ENCODE measurements around the gene ERVW-1.
"Not testable (repeated sequence)": the region's sequence is repeated elsewhere in the genome, so short reads cannot be mapped to it uniquely, and the experiment has no call there.

The ERVW-1 gene

DNA sequence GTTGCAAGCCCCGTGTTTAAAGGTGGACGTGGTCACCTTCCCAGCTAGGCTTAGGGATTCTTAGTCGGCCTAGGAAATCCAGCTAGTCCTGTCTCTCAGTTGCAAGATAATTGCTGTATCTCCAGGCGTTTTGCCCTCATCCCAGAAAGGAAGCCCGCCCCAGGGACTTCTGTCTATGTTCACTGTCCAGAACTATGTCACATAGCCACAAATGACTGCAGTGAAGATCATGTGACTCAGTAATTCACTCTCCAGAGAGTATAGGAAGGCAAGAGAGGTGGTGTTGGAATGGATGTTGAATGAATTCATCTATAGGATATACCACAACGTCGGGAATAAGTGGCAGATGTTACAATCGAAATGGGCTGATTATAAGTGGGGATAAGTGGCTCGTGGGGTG, 349 bp upstream of the ERVW-1 start:
- H3K36me3 ChIP-seq (ENCODE audit: control insufficient read depth in 2 of 2, insufficient read depth in 1 of 2, low read length in 2 of 2), result no peaks in the 10 kb centered on the region
- POLR2A ChIA-PET, result no interaction called here
- H3K4me1 ChIP-seq (ENCODE audit: control insufficient read depth, insufficient read depth, low read length), result no peaks in the 10 kb centered on the region
- H3K9me3 ChIP-seq (ENCODE audit: control insufficient read depth, insufficient read depth, low read depth, low read length), result no peaks in the 10 kb centered on the region
- no peak overlapping the region for H3K27ac ChIP-seq (ENCODE audit: extremely low read depth, low read depth, low read length)
- CTCF ChIA-PET, result no interaction called here
- TF ChIP-seq ZNF416 (tag by site-specific recombination; IDR thresholded peaks at IDR 0.05), result no peak
- TF ChIP-seq ZNF391 (tag by site-specific recombination; IDR thresholded peaks at IDR 0.05; ENCODE audit: borderline replicate concordance, low read depth), result no peak
- no peak for TF ChIP-seq ZNF548 (tag by site-specific recombination; IDR thresholded peaks at IDR 0.05)
- no peak for TF ChIP-seq ZNF341 (tag by site-specific recombination; IDR thresholded peaks at IDR 0.05; ENCODE audit: low read depth)
- TF ChIP-seq, protein P1, sequence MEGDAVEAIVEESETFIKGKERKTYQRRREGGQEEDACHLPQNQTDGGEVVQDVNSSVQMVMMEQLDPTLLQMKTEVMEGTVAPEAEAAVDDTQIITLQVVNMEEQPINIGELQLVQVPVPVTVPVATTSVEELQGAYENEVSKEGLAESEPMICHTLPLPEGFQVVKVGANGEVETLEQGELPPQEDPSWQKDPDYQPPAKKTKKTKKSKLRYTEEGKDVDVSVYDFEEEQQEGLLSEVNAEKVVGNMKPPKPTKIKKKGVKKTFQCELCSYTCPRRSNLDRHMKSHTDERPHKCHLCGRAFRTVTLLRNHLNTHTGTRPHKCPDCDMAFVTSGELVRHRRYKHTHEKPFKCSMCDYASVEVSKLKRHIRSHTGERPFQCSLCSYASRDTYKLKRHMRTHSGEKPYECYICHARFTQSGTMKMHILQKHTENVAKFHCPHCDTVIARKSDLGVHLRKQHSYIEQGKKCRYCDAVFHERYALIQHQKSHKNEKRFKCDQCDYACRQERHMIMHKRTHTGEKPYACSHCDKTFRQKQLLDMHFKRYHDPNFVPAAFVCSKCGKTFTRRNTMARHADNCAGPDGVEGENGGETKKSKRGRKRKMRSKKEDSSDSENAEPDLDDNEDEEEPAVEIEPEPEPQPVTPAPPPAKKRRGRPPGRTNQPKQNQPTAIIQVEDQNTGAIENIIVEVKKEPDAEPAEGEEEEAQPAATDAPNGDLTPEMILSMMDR (tag by site-specific recombination; IDR thresholded peaks at IDR 0.05), result no peak
- TF ChIP-seq ZNF266 (tag by site-specific recombination; IDR thresholded peaks at IDR 0.05; ENCODE audit: low read depth), result no peak
- no peak for TF ChIP-seq SP2 (tag by site-specific recombination; IDR thresholded peaks at IDR 0.05)
- TF ChIP-seq, protein P2, sequence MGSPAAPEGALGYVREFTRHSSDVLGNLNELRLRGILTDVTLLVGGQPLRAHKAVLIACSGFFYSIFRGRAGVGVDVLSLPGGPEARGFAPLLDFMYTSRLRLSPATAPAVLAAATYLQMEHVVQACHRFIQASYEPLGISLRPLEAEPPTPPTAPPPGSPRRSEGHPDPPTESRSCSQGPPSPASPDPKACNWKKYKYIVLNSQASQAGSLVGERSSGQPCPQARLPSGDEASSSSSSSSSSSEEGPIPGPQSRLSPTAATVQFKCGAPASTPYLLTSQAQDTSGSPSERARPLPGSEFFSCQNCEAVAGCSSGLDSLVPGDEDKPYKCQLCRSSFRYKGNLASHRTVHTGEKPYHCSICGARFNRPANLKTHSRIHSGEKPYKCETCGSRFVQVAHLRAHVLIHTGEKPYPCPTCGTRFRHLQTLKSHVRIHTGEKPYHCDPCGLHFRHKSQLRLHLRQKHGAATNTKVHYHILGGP (tag by site-specific recombination; IDR thresholded peaks at IDR 0.05), result no peak
- no peak for TF ChIP-seq ZNF600 (tag by site-specific recombination; IDR thresholded peaks at IDR 0.05)
- TF ChIP-seq, protein P3, sequence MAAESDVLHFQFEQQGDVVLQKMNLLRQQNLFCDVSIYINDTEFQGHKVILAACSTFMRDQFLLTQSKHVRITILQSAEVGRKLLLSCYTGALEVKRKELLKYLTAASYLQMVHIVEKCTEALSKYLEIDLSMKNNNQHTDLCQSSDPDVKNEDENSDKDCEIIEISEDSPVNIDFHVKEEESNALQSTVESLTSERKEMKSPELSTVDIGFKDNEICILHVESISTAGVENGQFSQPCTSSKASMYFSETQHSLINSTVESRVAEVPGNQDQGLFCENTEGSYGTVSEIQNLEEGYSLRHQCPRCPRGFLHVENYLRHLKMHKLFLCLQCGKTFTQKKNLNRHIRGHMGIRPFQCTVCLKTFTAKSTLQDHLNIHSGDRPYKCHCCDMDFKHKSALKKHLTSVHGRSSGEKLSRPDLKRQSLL (tag by site-specific recombination; IDR thresholded peaks at IDR 0.05), result no peak
- no peak for TF ChIP-seq IKZF3 (tag by site-specific recombination; IDR thresholded peaks at IDR 0.05)
- TF ChIP-seq, protein P4, sequence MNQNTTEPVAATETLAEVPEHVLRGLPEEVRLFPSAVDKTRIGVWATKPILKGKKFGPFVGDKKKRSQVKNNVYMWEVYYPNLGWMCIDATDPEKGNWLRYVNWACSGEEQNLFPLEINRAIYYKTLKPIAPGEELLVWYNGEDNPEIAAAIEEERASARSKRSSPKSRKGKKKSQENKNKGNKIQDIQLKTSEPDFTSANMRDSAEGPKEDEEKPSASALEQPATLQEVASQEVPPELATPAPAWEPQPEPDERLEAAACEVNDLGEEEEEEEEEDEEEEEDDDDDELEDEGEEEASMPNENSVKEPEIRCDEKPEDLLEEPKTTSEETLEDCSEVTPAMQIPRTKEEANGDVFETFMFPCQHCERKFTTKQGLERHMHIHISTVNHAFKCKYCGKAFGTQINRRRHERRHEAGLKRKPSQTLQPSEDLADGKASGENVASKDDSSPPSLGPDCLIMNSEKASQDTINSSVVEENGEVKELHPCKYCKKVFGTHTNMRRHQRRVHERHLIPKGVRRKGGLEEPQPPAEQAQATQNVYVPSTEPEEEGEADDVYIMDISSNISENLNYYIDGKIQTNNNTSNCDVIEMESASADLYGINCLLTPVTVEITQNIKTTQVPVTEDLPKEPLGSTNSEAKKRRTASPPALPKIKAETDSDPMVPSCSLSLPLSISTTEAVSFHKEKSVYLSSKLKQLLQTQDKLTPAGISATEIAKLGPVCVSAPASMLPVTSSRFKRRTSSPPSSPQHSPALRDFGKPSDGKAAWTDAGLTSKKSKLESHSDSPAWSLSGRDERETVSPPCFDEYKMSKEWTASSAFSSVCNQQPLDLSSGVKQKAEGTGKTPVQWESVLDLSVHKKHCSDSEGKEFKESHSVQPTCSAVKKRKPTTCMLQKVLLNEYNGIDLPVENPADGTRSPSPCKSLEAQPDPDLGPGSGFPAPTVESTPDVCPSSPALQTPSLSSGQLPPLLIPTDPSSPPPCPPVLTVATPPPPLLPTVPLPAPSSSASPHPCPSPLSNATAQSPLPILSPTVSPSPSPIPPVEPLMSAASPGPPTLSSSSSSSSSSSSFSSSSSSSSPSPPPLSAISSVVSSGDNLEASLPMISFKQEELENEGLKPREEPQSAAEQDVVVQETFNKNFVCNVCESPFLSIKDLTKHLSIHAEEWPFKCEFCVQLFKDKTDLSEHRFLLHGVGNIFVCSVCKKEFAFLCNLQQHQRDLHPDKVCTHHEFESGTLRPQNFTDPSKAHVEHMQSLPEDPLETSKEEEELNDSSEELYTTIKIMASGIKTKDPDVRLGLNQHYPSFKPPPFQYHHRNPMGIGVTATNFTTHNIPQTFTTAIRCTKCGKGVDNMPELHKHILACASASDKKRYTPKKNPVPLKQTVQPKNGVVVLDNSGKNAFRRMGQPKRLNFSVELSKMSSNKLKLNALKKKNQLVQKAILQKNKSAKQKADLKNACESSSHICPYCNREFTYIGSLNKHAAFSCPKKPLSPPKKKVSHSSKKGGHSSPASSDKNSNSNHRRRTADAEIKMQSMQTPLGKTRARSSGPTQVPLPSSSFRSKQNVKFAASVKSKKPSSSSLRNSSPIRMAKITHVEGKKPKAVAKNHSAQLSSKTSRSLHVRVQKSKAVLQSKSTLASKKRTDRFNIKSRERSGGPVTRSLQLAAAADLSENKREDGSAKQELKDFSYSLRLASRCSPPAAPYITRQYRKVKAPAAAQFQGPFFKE (tag by site-specific recombination; IDR thresholded peaks at IDR 0.05; ENCODE audit: borderline replicate concordance), result no peak
- no peak for TF ChIP-seq ZBTB21 (tag by site-specific recombination; IDR thresholded peaks at IDR 0.05)
- no peak for TF ChIP-seq ZNF404 (tag by site-specific recombination; IDR thresholded peaks at IDR 0.05)
- TF ChIP-seq KLF8 (tag by site-specific recombination; IDR thresholded peaks at IDR 0.05), result no peak
- TF ChIP-seq, protein P5, sequence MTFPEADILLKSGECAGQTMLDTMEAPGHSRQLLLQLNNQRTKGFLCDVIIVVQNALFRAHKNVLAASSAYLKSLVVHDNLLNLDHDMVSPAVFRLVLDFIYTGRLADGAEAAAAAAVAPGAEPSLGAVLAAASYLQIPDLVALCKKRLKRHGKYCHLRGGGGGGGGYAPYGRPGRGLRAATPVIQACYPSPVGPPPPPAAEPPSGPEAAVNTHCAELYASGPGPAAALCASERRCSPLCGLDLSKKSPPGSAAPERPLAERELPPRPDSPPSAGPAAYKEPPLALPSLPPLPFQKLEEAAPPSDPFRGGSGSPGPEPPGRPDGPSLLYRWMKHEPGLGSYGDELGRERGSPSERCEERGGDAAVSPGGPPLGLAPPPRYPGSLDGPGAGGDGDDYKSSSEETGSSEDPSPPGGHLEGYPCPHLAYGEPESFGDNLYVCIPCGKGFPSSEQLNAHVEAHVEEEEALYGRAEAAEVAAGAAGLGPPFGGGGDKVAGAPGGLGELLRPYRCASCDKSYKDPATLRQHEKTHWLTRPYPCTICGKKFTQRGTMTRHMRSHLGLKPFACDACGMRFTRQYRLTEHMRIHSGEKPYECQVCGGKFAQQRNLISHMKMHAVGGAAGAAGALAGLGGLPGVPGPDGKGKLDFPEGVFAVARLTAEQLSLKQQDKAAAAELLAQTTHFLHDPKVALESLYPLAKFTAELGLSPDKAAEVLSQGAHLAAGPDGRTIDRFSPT (tag by site-specific recombination; IDR thresholded peaks at IDR 0.05), result no peak
- no peak for TF ChIP-seq ZNF621 (tag by site-specific recombination; IDR thresholded peaks at IDR 0.05)
- TF ChIP-seq ZNF37A (tag by site-specific recombination; IDR thresholded peaks at IDR 0.05), result no peak
- H3K4me3 ChIP-seq (ENCODE audit: low read depth, low read length), result no peak overlapping the region

DNA sequence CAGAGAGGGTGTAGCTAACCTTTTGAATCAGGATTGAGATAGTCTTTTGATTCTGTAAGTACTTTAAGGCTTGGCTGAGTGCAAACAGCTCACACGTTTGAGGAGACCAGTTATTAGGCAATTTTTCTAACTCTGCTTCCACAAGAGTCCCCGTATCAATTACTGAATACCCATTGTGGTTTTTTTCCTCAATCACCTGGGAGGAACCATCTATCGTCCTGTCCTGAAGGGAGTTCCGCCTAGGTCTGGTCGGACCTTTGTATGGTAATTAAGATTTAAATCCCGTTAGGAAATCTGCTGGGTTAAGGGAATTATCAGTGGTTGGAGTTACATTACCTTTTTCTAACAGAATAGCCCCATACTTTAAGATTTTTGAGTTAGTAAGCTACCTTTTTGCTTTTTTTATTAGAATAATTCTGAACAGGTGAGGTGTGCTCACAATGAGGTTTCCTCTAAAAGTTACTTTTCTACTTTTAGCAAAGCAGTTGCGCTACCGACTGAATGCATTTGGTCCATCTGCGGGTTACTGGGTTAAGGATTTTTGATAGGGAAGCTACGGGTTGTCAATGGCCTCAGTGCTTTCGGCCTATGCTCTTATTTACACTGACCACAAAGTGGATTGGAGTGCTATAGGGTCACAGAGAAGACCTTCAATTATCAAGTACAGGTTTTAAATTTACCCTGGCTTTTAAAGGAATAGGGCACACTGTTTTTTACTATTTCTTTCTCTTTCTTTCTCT, 1.7 kb downstream of the ERVW-1 start:
- CTCF ChIA-PET, result interaction anchor here (0.7 kb wide), 1 partner anchor 20 kb away, joined by 3 read pairs; no protein-coding TSS in a partner anchor
- POLR2A ChIA-PET, result interaction anchor here (0.5 kb wide), 1 partner anchor 22 kb away, joined by 7 read pairs; no protein-coding TSS in a partner anchor
- H3K9me3 ChIP-seq (ENCODE audit: control insufficient read depth, insufficient read depth, low read depth, low read length); H3K27ac ChIP-seq (ENCODE audit: extremely low read depth, low read depth, low read length); H3K36me3 ChIP-seq (ENCODE audit: control insufficient read depth in 2 of 2, insufficient read depth in 1 of 2, low read length in 2 of 2); H3K4me1 ChIP-seq (ENCODE audit: control insufficient read depth, insufficient read depth, low read length); H3K4me3 ChIP-seq (ENCODE audit: low read depth, low read length): not testable (repeated sequence)

DNA sequence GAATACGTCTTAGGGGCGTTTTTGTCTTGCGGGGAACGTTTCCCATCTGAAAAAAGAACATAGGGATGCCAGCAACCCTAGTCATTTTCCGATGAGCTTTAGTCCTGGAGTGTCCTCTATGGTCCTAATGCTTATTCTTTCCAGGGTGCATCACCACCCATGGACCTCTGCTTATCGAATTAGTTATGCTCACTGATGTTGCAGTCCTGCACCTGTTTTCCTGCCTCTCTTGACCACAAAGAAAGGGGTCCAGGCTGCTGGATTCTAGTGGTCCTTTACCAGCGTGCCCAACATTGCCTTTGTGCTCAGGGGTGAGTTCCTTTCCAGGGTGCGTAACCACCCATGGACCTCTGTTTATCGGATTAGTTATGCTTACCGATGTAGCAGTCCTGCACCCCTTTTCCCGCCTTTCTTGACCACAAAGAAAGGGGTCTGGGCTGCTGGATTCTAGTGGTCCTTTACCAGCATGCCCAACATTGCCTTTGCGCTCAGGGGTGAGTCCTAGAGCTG, 2.4 kb downstream of the ERVW-1 start:
- H3K4me1 ChIP-seq (ENCODE audit: control insufficient read depth, insufficient read depth, low read length); H3K36me3 ChIP-seq (ENCODE audit: control insufficient read depth in 2 of 2, insufficient read depth in 1 of 2, low read length in 2 of 2); H3K9me3 ChIP-seq (ENCODE audit: control insufficient read depth, insufficient read depth, low read depth, low read length); H3K4me3 ChIP-seq (ENCODE audit: low read depth, low read length); H3K27ac ChIP-seq (ENCODE audit: extremely low read depth, low read depth, low read length): not testable (repeated sequence)
- POLR2A ChIA-PET, result interaction anchor here (0.5 kb wide), 1 partner anchor 23 kb away, joined by 7 read pairs; no protein-coding TSS in a partner anchor
- CTCF ChIA-PET, result interaction anchor here (0.7 kb wide), 1 partner anchor 750 kb away, joined by 3 read pairs; no protein-coding TSS in a partner anchor

Measured in HEK293 (cell line).